BJ (cell line): Measurements from ENCODE around the gene ABCC5. TPM values are rescaled to one million over a fixed set of nuclear protein-coding genes. Genes with fewer than 3 reads are reported as not detected.
"Not testable (repeated sequence)": the region's sequence is repeated elsewhere in the genome, so short reads cannot be mapped to it uniquely, and the experiment has no call there.

Experiments
- CTCF ChIA-PET: fragments of 350-600 bp; formaldehyde crosslinking; extraction: SDS; loops from one replicate; lab custom pipeline; 2021; ENCODE audit warnings: antibody characterized with exemption, inconsistent platforms; lab: Yijun Ruan, JAX
- POLR2A ChIA-PET: fragments of 300-600 bp; sonication (Branson Sonifier 250); formaldehyde crosslinking; extraction: SDS; loops from one replicate; lab custom pipeline; 2021; ENCODE audit warnings: antibody characterized with exemption; lab: Charles Lee
- DNase-seq: peaks from one replicate; pipeline ENCODE4 v3.0.0-alpha.2; 2011; ENCODE audit warnings: low read depth
- H3K27me3 ChIP-seq: 2 replicates; pipeline ENCODE4 v1.6.0; 2011; ENCODE audit warnings: low read length; ENCODE audit not compliant: control insufficient read depth, insufficient read depth
- H3K36me3 ChIP-seq: 2 replicates; pipeline ENCODE4 v1.5.1; 2011; ENCODE audit warnings: low read length; ENCODE audit not compliant: control insufficient read depth, insufficient read depth
- H3K4me3 ChIP-seq: 2 replicates; pipeline ENCODE4 v1.5.1; 2011; ENCODE audit warnings: low read depth, mild to moderate bottlenecking, control low read depth, low read length
- polyA plus RNA-seq: library from polyadenylated mRNA; depleted of rRNA; stranded (reverse); fragments of >200 nt; gene quantifications from 2 replicates; pipeline ENCODE4 v1.2.3, GENCODE V29; 2011
- TF ChIP-seq, protein P1 (sequence below): IDR thresholded peaks from 2 replicates; pipeline ENCODE4 v1.5.1; 2011; ENCODE audit warnings: low read depth, mild to moderate bottlenecking, control low read depth, inconsistent platforms, low read length, moderate library complexity; ENCODE audit not compliant: insufficient read depth

Gene ABCC5
- polyA plus RNA-seq, 1 experiment, result 16.9 TPM

DNA sequence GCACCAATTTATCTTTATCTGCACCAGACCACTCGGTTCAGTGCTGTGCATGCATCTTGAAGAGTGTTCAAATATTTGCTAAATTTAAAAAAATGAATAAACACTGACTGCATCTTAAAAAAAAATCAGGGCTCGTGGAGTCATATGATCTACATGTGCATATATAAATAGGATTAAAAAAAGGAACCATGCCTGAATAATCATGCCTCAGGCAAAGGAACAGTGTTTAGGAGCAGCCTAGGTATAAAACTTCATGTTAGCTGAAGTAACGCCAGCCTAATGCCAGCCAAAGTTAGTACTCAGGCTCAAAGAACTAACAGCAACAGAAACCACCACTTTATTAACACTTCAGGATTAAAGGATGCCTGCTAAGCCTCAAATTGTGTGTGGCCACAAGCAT, 9.5 kb downstream of the ABCC5 start:
- no peak overlapping the region for H3K4me3 ChIP-seq
- no peaks in the 10 kb centered on the region for H3K27me3 ChIP-seq
- ChIA-PET POLR2A (no interaction called here), CTCF (interaction anchor here (2.4 to 2.6 kb wide), 2 partner anchors 8 to 10 kb away, joined by 8 to 11 read pairs; partner anchors contain the start of gene ABCC5)
- TF ChIP-seq, protein P1, sequence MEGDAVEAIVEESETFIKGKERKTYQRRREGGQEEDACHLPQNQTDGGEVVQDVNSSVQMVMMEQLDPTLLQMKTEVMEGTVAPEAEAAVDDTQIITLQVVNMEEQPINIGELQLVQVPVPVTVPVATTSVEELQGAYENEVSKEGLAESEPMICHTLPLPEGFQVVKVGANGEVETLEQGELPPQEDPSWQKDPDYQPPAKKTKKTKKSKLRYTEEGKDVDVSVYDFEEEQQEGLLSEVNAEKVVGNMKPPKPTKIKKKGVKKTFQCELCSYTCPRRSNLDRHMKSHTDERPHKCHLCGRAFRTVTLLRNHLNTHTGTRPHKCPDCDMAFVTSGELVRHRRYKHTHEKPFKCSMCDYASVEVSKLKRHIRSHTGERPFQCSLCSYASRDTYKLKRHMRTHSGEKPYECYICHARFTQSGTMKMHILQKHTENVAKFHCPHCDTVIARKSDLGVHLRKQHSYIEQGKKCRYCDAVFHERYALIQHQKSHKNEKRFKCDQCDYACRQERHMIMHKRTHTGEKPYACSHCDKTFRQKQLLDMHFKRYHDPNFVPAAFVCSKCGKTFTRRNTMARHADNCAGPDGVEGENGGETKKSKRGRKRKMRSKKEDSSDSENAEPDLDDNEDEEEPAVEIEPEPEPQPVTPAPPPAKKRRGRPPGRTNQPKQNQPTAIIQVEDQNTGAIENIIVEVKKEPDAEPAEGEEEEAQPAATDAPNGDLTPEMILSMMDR, result no peak
- DNase-seq, result no peak
- H3K36me3 ChIP-seq, result 0 out of 2 replicates have a peak, but pooled peaks cover 1% of the 10 kb centered on the region

DNA sequence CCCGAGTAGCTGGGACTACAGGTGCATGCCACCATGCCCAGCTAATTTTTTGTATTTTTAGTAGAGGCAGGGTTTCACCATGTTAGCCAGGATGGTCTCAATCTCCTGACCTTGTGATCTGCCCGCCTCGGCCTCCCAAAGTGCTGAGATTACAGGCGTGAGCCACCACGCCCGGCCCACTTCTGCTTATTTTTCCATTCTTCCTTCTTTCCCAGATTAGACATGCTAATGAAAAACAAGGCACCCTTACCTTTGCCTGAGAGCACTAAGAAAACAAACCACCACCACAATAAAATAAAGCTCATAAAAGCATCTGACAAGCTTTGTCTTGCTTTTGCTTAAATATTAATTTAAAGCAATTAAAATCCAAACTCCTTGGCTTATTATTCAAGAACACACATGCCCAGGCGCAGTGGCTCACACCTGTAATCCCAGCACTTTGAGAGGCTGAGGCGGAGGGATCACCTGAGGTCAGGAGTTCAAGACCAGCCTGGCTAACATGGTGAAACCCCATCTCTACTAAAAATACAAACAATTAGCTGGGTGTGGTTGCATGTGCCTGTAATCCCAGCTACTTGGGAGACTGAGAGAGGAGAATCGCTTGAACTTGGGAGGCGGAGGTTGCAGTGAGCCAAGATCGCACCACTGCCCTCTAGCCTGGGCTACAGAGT, 10.4 kb downstream of the ABCC5 start:
- CTCF ChIA-PET, result interaction anchor here (2.4 to 2.6 kb wide), 2 partner anchors 9 to 11 kb away, joined by 8 to 11 read pairs; partner anchors contain the start of gene ABCC5
- DNase-seq, H3K27me3 ChIP-seq, H3K4me3 ChIP-seq, POLR2A ChIA-PET, H3K36me3 ChIP-seq: not testable (repeated sequence)

DNA sequence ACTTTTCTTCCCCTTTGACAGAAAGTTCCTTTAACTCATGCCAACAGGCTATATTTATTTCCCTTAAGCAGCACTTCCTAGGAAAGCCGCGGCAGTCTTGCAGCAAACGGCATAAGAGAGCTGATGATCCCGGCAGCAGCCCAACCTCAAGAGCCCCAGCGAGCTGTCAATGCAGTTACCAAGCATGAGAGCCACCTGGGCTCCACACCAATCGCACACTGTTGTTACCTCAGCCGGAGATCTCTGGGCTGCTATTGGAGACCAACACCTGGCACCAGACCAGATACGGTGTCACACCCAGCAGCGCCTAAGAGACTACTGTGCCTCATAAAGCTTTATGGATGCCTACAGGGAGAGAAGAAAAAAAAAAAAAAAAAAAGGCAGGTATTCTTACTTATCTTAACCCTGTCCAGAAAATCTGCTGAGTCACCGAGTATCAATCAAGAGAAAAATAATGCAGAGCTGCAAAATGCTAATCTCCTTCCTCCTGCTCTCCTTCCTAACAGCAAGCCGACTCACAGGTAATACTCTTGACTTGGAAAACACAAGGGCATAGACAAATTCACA, 11.7 kb downstream of the ABCC5 start:
- no peak for DNase-seq
- ChIA-PET CTCF (interaction anchor here (0.5 to 2.6 kb wide), 5 partner anchors 11 to 221 kb away, joined by 3 to 11 read pairs (median 3); partner anchors contain the start of gene ABCC5), POLR2A (no interaction called here)
- H3K36me3 ChIP-seq, result 0 out of 2 replicates have a peak, but pooled peaks cover 1% of the 10 kb centered on the region
- H3K4me3 ChIP-seq, result no peak overlapping the region
- no peaks in the 10 kb centered on the region for H3K27me3 ChIP-seq
- TF ChIP-seq, protein P1, result no peak

DNA sequence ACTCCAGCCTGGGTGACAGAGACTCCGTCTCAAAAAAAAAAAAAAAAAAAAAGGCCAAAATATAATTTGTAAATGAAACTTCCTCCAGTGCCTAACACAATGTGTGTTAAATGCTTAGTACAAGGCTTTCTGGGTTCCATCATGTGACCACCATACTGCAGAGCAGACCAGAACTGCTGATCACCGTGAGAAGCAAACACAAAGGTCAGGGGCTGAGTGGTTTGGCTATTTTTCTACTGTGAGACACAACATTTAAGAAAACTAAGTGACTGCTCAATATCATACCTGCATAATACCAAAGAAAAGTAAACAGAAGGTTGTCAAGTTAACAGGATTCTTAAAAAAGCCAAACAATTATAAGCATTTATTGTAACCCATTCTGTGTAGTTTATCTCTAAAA, 13.2 kb downstream of the ABCC5 start:
- Histone ChIP-seq H3K27me3 (no peaks in the 10 kb centered on the region), H3K4me3 (no peak overlapping the region), H3K36me3 (0 out of 2 replicates have a peak, but pooled peaks cover 1% of the 10 kb centered on the region)
- no peak for DNase-seq
- TF ChIP-seq, protein P1, result no peak
- ChIA-PET CTCF (interaction anchor here (1.7 kb wide), 1 partner anchor 14 kb away, joined by 4 read pairs; the partner anchor contains the start of gene ABCC5), POLR2A (no interaction called here)

- TF ChIP-seq, protein P1, result no peak
- no peaks in the 10 kb centered on the region for H3K27me3 ChIP-seq
- DNase-seq, result peak; percentile 37
- ChIA-PET POLR2A (interaction anchor here (0.6 kb wide), 1 partner anchor 9 kb away, joined by 5 read pairs; no protein-coding TSS in a partner anchor), CTCF (interaction anchor here (1.2 to 1.7 kb wide), 2 partner anchors 13 to 15 kb away, joined by 4 to 8 read pairs; partner anchors contain the start of gene ABCC5)
- H3K36me3 ChIP-seq, result no peaks in the 10 kb centered on the region
- H3K4me3 ChIP-seq, result no peak overlapping the region
These were observed 14.3 kb downstream of the ABCC5 start for GRCh38 chr3:184003187-184003967.
